ENCODE data around the gene BDH1. TPM values are rescaled to one million over a fixed set of nuclear protein-coding genes. Genes with fewer than 3 reads are reported as not detected.
A peak's percentile ranks its signal among the peaks of the same experiment; 100 is the strongest.

Gene BDH1
- total RNA-seq, 1 experiment from 2014 or later, result 80.5 TPM

- no peak for DNase-seq
- H3K9me3 ChIP-seq (ENCODE audit: low read length), result no peaks in the 10 kb centered on the region
- H4K20me1 ChIP-seq (ENCODE audit: insufficient read depth, low read depth, low read length), result peaks cover 8% of the 10 kb centered on the region; the same call in 1 of the 2 replicates
- H3K4me3 ChIP-seq (ENCODE audit: low read length), result no peak overlapping the region
- H3K4me1 ChIP-seq (ENCODE audit: low read length), result peaks cover 3% of the 10 kb centered on the region
- no peak overlapping the region for H2AFZ ChIP-seq (ENCODE audit: low read length)
- no peak overlapping the region for H3K4me2 ChIP-seq (ENCODE audit: low read depth, low read length, poor library complexity, severe bottlenecking)
- no peaks in the 10 kb centered on the region for H3K79me2 ChIP-seq (ENCODE audit: low read length)
- H3K27me3 ChIP-seq (ENCODE audit: low read length), result no peaks in the 10 kb centered on the region
- no peak overlapping the region for H3K9ac ChIP-seq (ENCODE audit: low read length)
- peaks cover 13% of the 10 kb centered on the region for H3K36me3 ChIP-seq (ENCODE audit: insufficient read depth, low read length)
- H3K27ac ChIP-seq (ENCODE audit: low read length), result no peak overlapping the region
- H3K9me2 ChIP-seq (replicated peaks; ENCODE audit: insufficient read depth, low read length), result no peaks in the 10 kb centered on the region
Observed at GRCh38 chr3:197507541-197507940, 48.2 kb downstream of the BDH1 start.

- H3K9me3 ChIP-seq (ENCODE audit: low read length), result no peaks in the 10 kb centered on the region
- no peaks in the 10 kb centered on the region for H3K27me3 ChIP-seq (ENCODE audit: low read length)
- no peak overlapping the region for H3K9ac ChIP-seq (ENCODE audit: low read length)
- peaks cover 8% of the 10 kb centered on the region; the same call in 1 of the 2 replicates for H4K20me1 ChIP-seq (ENCODE audit: insufficient read depth, low read depth, low read length)
- no peak overlapping the region for H3K27ac ChIP-seq (ENCODE audit: low read length)
- H3K79me2 ChIP-seq (ENCODE audit: low read length), result no peaks in the 10 kb centered on the region
- H3K36me3 ChIP-seq (ENCODE audit: insufficient read depth, low read length), result peaks cover 9% of the 10 kb centered on the region
- no peaks in the 10 kb centered on the region for H3K9me2 ChIP-seq (replicated peaks; ENCODE audit: insufficient read depth, low read length)
- H3K4me2 ChIP-seq (ENCODE audit: low read depth, low read length, poor library complexity, severe bottlenecking), result no peak overlapping the region
- H3K4me1 ChIP-seq (ENCODE audit: low read length), result peaks cover 3% of the 10 kb centered on the region
- no peak overlapping the region for H2AFZ ChIP-seq (ENCODE audit: low read length)
- H3K4me3 ChIP-seq (ENCODE audit: low read length), result no peak overlapping the region
- no peak for DNase-seq
Observed at GRCh38 chr3:197507081-197507480, 48.7 kb downstream of the BDH1 start.

- Histone ChIP-seq H3K4me2 (ENCODE audit: low read depth, low read length, poor library complexity, severe bottlenecking) (no peak overlapping the region), H3K4me1 (ENCODE audit: low read length) (peaks cover 3% of the 10 kb centered on the region), H3K27ac (ENCODE audit: low read length) (no peak overlapping the region), H3K4me3 (ENCODE audit: low read length) (no peak overlapping the region), H3K36me3 (ENCODE audit: insufficient read depth, low read length) (no peaks in the 10 kb centered on the region), H3K9me2 (replicated peaks; ENCODE audit: insufficient read depth, low read length) (no peaks in the 10 kb centered on the region), H3K79me2 (ENCODE audit: low read length) (no peaks in the 10 kb centered on the region), H4K20me1 (ENCODE audit: insufficient read depth, low read depth, low read length) (peaks cover 8% of the 10 kb centered on the region; the same call in 1 of the 2 replicates), H3K9me3 (ENCODE audit: low read length) (no peaks in the 10 kb centered on the region), H3K9ac (ENCODE audit: low read length) (no peak overlapping the region), H3K27me3 (ENCODE audit: low read length) (no peaks in the 10 kb centered on the region), H2AFZ (ENCODE audit: low read length) (no peak overlapping the region)
- DNase-seq, result peak; percentile 52
Observed at GRCh38 chr3:197505796-197506548, 49.8 kb downstream of the BDH1 start.

GRCh38 chr3:197504641-197505121 is 51.1 kb downstream of the BDH1 start:
- Histone ChIP-seq H3K4me3 (ENCODE audit: low read length) (no peak overlapping the region), H3K9me3 (ENCODE audit: low read length) (no peaks in the 10 kb centered on the region), H3K79me2 (ENCODE audit: low read length) (no peaks in the 10 kb centered on the region), H3K4me1 (ENCODE audit: low read length) (no peaks in the 10 kb centered on the region), H4K20me1 (ENCODE audit: insufficient read depth, low read depth, low read length) (peaks cover 5% of the 10 kb centered on the region; the same call in 1 of the 2 replicates), H3K4me2 (ENCODE audit: low read depth, low read length, poor library complexity, severe bottlenecking) (no peak overlapping the region), H3K36me3 (ENCODE audit: insufficient read depth, low read length) (no peaks in the 10 kb centered on the region), H3K9me2 (replicated peaks; ENCODE audit: insufficient read depth, low read length) (no peaks in the 10 kb centered on the region), H3K27me3 (ENCODE audit: low read length) (no peaks in the 10 kb centered on the region), H2AFZ (ENCODE audit: low read length) (no peak overlapping the region), H3K27ac (ENCODE audit: low read length) (no peak overlapping the region), H3K9ac (ENCODE audit: low read length) (no peak overlapping the region)
- DNase-seq, result no peak

- Histone ChIP-seq H3K27ac (ENCODE audit: low read length) (no peak overlapping the region), H3K4me2 (ENCODE audit: low read depth, low read length, poor library complexity, severe bottlenecking) (no peak overlapping the region), H3K4me3 (ENCODE audit: low read length) (no peak overlapping the region), H3K36me3 (ENCODE audit: insufficient read depth, low read length) (no peaks in the 10 kb centered on the region), H3K9ac (ENCODE audit: low read length) (no peak overlapping the region), H2AFZ (ENCODE audit: low read length) (no peak overlapping the region), H3K79me2 (ENCODE audit: low read length) (no peaks in the 10 kb centered on the region), H3K4me1 (ENCODE audit: low read length) (no peaks in the 10 kb centered on the region), H3K9me2 (replicated peaks; ENCODE audit: insufficient read depth, low read length) (no peaks in the 10 kb centered on the region), H3K9me3 (ENCODE audit: low read length) (no peaks in the 10 kb centered on the region), H4K20me1 (ENCODE audit: insufficient read depth, low read depth, low read length) (0 out of 2 replicates have a peak, but pooled peaks cover 3% of the 10 kb centered on the region), H3K27me3 (ENCODE audit: low read length) (no peaks in the 10 kb centered on the region)
- no peak for DNase-seq
Observed at GRCh38 chr3:197504229-197504628, 51.5 kb downstream of the BDH1 start.

GRCh38 chr3:197503652-197504051 is 52.1 kb downstream of the BDH1 start:
- H3K27ac ChIP-seq (ENCODE audit: low read length), result no peak overlapping the region
- H3K36me3 ChIP-seq (ENCODE audit: insufficient read depth, low read length), result no peaks in the 10 kb centered on the region
- no peaks in the 10 kb centered on the region for H4K20me1 ChIP-seq (ENCODE audit: insufficient read depth, low read depth, low read length)
- no peaks in the 10 kb centered on the region for H3K9me2 ChIP-seq (replicated peaks; ENCODE audit: insufficient read depth, low read length)
- H3K9ac ChIP-seq (ENCODE audit: low read length), result no peak overlapping the region
- H3K4me1 ChIP-seq (ENCODE audit: low read length), result no peaks in the 10 kb centered on the region
- no peak overlapping the region for H2AFZ ChIP-seq (ENCODE audit: low read length)
- no peaks in the 10 kb centered on the region for H3K9me3 ChIP-seq (ENCODE audit: low read length)
- no peaks in the 10 kb centered on the region for H3K27me3 ChIP-seq (ENCODE audit: low read length)
- no peak for DNase-seq
- no peak overlapping the region for H3K4me3 ChIP-seq (ENCODE audit: low read length)
- no peaks in the 10 kb centered on the region for H3K79me2 ChIP-seq (ENCODE audit: low read length)
- no peak overlapping the region for H3K4me2 ChIP-seq (ENCODE audit: low read depth, low read length, poor library complexity, severe bottlenecking)

- Histone ChIP-seq H3K27me3 (ENCODE audit: low read length) (no peaks in the 10 kb centered on the region), H2AFZ (ENCODE audit: low read length) (peak overlapping the region; percentile 37; the same call in 1 of the 2 replicates), H3K9me3 (ENCODE audit: low read length) (no peaks in the 10 kb centered on the region), H4K20me1 (ENCODE audit: insufficient read depth, low read depth, low read length) (no peaks in the 10 kb centered on the region), H3K4me1 (ENCODE audit: low read length) (no peaks in the 10 kb centered on the region), H3K36me3 (ENCODE audit: insufficient read depth, low read length) (no peaks in the 10 kb centered on the region), H3K9ac (ENCODE audit: low read length) (no peak overlapping the region), H3K4me2 (ENCODE audit: low read depth, low read length, poor library complexity, severe bottlenecking) (peak overlapping the region; percentile 24), H3K9me2 (replicated peaks; ENCODE audit: insufficient read depth, low read length) (no peaks in the 10 kb centered on the region), H3K4me3 (ENCODE audit: low read length) (peak overlapping the region; percentile 5; the same call in 1 of the 2 replicates), H3K27ac (ENCODE audit: low read length) (no peak overlapping the region), H3K79me2 (ENCODE audit: low read length) (no peaks in the 10 kb centered on the region)
- DNase-seq, result peak; percentile 94
Observed at GRCh38 chr3:197501879-197502620, 53.7 kb downstream of the BDH1 start.

GRCh38 chr3:197501496-197501878 is 54.3 kb downstream of the BDH1 start:
- peak overlapping the region; percentile 37; the same call in 1 of the 2 replicates for H2AFZ ChIP-seq (ENCODE audit: low read length)

More at GRCh38 chr3:197501496-197501878, 54.3 kb downstream of the BDH1 start:
- Histone ChIP-seq H3K27me3 (ENCODE audit: low read length) (no peaks in the 10 kb centered on the region), H3K9me3 (ENCODE audit: low read length) (no peaks in the 10 kb centered on the region), H3K79me2 (ENCODE audit: low read length) (no peaks in the 10 kb centered on the region), H3K36me3 (ENCODE audit: insufficient read depth, low read length) (no peaks in the 10 kb centered on the region), H3K4me2 (ENCODE audit: low read depth, low read length, poor library complexity, severe bottlenecking) (peak overlapping the region; percentile 24), H3K27ac (ENCODE audit: low read length) (no peak overlapping the region), H3K4me1 (ENCODE audit: low read length) (no peaks in the 10 kb centered on the region), H3K4me3 (ENCODE audit: low read length) (peak overlapping the region; percentile 5; the same call in 1 of the 2 replicates), H4K20me1 (ENCODE audit: insufficient read depth, low read depth, low read length) (no peaks in the 10 kb centered on the region), H3K9ac (ENCODE audit: low read length) (no peak overlapping the region), H3K9me2 (replicated peaks; ENCODE audit: insufficient read depth, low read length) (no peaks in the 10 kb centered on the region)
- peak; percentile 80 for DNase-seq
